ENCODE measurements around the gene ZFHX3. TPM values are rescaled to one million over a fixed set of nuclear protein-coding genes. Genes with fewer than 3 reads are reported as not detected.

The ZFHX3 gene
- total RNA-seq, 2 experiments from 2014 or later, result 0.15 to 0.32 TPM

DNA sequence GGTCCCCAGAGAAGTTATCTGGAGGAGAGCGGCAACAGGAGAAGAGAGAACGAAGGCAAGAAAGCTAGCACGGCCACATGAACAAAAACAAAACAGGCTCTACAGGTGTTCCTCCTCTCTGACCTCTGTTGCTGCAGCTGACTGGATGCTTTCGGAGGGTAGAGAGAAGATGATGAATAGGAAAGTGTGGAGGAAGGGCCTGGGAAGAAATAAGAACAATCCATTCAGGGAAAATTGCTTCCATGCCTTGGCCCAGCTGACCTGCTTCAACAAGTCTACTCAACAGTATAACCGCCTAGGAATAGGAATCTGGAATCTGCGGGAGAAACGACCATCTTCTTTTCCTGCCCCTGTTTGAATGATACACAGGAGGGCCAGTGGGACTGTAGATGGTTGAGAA is 258.5 kb downstream of the ZFHX3 start:
- ChIA-PET POLR2A (no interaction called here), CTCF (no interaction called here)

DNA sequence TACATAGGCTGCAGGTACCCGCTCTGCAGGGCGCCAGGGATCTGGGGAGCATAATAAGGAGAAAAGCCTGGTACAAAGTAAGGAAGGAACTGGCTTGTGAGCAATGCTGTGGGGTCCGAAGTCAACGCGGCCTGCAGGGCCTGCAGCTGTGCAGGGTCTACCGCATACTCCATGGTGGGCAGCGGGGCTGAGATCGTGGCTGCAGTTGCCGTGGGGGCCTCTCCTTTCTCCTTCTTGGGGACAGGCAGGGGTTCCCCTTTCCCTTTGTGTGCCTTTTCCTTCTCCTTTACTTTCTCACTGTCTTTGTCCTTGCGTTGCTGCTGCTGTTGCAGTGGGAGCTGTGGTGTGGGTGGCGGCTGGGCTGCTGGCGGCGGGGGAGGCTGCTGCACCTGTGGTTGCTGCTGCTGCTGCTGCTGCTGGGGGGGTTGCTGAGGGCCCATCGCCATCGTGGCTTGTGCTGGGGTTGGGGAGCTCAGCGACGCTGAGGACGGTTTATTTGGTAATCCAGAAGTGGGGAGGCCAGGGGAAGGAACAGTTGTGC is 259.6 kb downstream of the ZFHX3 start:
- ChIA-PET POLR2A (no interaction called here), CTCF (no interaction called here)

DNA sequence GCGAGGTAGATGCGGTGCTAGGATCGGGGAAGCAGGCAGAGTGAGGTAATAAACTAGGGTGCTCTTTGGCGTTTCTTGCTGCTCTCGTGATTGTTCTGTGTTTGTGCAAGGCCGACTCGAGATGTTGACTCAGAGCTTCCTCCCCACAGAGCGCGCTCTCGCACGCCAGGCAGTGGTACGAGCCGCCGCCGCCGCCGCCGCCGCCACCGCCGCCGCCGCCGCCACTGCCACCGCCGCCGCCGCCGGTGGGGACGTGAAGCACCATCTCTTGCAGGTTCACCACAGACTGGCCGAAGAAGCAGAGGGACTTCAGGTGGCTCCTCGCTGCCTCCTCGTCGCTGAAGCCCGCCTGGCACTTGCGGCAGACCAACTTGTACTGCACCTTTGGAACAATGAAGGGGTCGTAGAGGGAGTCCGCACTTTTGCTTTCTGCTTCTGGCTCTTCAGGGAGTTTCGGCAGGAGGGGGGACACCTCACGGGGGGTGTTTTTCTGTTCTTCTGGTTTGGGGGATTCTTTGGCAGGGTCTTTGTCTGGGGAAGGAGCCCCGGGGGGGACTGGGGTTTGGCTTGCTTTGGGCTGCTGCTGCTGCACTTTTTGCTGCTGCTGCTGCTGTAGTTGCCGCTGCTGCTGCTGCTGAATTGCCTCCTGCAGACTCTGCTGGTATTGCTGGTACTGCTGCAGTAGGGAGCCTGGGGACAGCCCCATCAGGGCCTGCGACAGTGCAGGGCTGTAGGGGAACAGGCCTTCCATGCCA is 260.2 kb downstream of the ZFHX3 start:
- POLR2A ChIA-PET, result no interaction called here
- CTCF ChIA-PET, result interaction anchor here (0.7 kb wide), 1 partner anchor 8 kb away, joined by 3 read pairs; no protein-coding TSS in a partner anchor

DNA sequence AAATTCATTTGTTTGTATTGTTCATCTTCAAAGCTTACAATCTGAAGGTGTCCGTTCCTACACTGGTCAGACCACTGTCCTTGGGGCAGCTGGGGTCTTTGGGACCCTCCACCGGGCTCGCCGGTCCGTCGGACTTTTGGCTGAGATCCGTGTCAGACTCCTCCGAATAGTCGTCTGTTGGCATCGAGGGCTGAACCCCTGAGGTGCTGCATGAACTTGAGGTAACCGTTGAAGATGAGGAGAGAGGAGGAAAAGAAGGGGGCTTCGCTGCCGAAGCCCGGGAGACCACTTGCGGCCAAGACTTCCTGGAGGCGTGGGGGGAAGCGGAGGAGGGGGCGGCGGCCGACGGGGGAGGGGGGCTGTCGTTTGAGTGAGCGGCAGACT is 260.8 kb downstream of the ZFHX3 start:
- POLR2A ChIA-PET, result no interaction called here
- CTCF ChIA-PET, result interaction anchor here (0.7 kb wide), 1 partner anchor 8 kb away, joined by 3 read pairs; no protein-coding TSS in a partner anchor

DNA sequence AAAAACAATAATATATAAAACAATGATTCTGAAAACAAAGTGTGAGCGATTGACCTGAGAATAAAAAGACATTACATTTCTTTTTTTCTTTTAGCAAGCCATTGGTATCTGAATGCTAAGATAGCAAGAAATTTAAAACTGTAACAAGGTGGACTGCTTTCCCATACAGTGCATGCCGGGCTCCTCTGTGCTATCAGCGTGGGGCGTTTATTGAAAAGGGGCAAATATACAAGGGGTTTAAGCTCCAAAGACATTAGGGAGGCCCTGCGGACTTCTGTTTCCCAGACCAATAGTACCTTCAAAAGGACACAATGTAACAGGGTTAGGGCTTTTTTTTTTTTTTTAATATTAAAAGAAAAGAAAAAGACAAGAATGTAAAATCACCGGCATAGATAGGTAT is 261.3 kb downstream of the ZFHX3 start:
- POLR2A ChIA-PET, result no interaction called here
- CTCF ChIA-PET, result interaction anchor here (0.7 to 0.8 kb wide), 3 partner anchors 9 to 178 kb away, joined by 3 to 5 read pairs (median 3); no protein-coding TSS in a partner anchor

DNA sequence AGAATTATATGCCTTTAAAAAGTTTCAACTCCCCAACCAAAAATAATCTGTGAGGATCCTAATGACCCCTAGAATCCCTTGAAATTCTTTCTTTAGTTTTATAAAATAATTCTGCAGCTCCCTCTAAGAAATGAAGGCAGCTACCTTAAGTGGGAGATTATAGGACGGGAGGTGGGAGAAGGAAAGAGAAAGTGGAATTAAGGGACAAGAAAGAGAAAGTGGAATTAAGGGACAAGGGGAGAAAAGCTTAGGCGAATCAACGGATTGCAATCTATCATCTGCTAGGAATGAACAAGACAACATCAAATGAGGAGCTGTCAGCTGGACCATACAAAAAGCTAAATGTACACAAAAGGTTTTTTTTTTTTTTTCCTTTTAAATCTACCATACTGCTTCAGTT is 262.0 kb downstream of the ZFHX3 start:
- ChIA-PET POLR2A (interaction anchor here (0.6 kb wide), 1 partner anchor 122 kb away, joined by 4 read pairs; no protein-coding TSS in a partner anchor), CTCF (interaction anchor here (0.7 to 0.8 kb wide), 2 partner anchors 44 to 178 kb away, joined by 3 to 5 read pairs; no protein-coding TSS in a partner anchor)

DNA sequence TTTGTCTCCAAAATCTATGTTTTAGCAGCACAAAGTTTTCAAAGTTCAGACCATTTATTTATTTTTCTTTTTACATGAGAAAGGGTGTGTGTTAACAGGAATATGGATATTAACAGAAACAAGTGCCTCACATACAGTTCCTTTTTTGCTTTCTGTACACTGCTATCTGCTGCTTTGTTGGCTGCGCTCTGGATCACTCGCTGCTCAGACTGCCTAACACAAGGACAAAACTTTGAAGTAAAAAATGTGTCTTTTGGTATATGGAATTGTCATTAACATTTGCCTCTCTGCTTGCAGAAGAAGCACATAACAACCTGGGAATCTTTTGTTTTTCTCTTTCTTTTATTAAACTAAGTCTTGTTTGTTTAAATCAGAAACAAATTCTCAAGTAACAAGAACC is 262.8 kb downstream of the ZFHX3 start:
- CTCF ChIA-PET, result no interaction called here
- POLR2A ChIA-PET, result no interaction called here

DNA sequence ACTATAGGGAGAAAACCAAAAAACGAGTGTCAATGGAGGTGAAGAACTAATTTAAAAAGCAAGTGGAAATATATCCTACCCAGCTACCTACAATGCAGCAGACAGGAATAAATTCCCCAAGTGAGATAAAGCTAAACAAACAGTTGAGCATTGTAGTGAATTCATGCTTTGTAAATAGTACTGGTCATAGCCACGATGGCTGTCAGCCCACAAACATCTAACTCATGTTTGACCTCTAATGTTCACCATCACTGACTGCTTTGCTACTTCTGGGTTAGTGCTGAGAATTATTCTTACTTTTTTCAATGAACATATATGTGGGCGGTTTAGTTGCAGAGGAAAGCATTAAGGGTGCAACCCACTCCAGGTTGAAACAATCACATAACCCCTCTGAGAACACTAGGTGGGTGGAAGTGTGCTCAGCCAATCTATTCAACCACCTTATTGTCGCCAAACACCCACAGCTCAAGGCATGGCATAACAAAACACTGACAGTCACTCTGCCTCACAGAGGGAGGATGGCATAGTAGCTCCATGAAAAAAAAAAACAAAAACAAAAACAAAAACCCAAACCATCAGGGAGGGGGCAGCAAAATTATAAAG is 264.1 kb downstream of the ZFHX3 start:
- ChIA-PET CTCF (interaction anchor here (1.0 kb wide), 1 partner anchor 659 kb away, joined by 3 read pairs; no protein-coding TSS in a partner anchor), POLR2A (no interaction called here)

DNA sequence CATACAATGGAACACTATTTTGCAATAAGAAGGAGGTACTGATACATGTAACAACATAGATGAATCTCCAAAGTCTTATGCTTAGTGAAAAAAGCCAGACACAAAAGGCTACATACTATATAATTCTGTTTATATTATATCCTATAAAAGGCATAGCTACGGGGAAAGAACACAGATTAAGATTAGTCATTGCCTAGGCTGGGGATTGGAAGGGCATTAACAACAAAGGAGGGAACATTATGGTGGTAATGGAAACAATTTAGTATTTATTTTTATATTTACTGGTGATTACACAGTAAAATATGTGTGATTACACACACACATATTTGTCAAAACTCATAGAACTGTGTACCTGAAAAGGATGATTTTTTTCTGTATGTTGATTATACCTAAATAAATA is 278.1 kb downstream of the ZFHX3 start:
- CTCF ChIA-PET, result no interaction called here

DNA sequence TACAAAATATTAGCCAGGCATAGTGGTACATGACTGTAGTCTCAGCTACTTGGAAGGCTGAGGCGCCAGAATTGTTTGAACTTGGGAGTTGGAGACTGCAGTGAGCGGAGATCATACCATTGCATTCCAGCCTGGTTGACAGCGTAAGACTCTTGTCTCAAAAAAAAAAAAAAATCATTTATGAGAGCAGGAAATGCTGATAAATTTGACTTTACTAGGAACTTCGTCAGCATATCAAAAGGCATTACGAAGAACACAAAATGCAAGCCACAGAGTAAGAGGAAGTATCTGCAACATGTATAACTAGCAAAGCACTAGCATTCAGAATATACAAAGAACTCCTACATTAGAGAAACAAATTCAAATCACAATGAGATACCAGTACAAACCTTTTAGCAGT is 279.3 kb downstream of the ZFHX3 start:
- ChIA-PET POLR2A (no interaction called here), CTCF (no interaction called here)

More for the DNA sequence above, 278.1 kb downstream of the ZFHX3 start:
- POLR2A ChIA-PET, result no interaction called here

DNA sequence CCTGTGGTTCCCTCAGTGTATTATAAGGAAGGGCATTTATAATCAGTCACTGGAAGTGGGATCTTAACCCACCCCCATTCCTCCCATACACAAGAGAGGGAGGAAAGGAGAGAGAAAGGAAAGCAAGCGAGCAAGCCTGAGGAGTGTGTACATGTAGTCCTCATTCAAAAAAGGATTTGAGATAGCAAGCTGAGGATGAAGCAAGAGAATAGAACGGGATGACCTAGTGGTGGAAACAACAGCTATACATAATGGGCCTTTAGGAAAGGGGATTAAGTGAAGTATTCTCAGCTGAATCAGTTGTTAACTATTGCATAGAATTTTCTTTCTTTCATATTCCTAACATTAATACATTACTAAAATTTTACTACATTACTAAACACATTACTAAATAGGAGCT is 281.4 kb downstream of the ZFHX3 start:
- POLR2A ChIA-PET, result no interaction called here
- CTCF ChIA-PET, result no interaction called here

DNA sequence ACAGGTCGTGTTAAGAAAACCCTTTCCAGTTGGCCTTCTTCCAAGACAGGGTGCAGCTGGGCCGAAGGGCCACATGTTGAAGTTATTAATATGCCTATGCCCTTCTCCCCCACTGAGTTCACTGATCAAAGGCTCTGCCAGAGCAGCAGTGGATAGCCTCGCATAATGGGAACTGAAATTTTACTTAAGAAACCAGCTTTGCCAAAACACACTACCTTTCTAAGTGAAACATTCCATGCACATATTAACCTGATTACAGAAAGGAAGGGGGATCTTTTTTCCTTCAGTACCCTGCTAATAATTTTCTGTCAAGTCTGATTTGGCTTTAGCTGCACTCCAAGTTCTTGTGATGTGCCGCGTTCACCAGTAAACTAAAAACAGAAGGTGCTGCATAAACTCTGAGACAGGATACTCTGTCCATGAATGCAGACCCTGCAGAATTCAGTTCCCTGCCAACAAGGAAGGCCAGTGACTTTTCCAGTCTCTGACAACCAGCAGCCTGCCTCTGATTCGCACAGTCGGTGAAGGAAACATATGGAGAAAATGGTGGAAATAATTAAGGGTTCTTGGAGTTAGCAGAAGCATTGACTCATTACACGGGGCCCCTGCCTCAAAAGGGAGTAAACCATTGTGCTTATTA is 283.8 kb downstream of the ZFHX3 start:
- POLR2A ChIA-PET, result no interaction called here
- CTCF ChIA-PET, result no interaction called here

DNA sequence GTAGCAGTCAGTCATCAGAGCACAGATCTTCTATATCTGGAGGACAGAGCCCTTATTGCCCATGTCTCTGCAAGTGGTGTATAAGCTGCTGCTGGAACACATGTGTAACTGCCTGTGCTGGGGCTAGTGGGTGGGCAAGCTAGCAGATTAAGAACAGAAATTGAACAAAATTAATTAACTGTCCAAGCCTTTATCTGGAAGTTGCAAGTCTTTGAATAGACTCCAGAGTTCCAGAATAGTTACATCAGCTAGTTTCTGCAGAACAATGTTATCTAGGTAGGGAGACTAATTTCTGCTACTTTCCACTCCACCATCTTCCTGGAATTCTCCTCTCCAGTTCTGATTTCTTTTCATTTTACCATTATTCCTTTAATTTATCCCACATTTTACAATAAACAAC is 287.3 kb downstream of the ZFHX3 start:
- CTCF ChIA-PET, result no interaction called here
- POLR2A ChIA-PET, result no interaction called here

DNA sequence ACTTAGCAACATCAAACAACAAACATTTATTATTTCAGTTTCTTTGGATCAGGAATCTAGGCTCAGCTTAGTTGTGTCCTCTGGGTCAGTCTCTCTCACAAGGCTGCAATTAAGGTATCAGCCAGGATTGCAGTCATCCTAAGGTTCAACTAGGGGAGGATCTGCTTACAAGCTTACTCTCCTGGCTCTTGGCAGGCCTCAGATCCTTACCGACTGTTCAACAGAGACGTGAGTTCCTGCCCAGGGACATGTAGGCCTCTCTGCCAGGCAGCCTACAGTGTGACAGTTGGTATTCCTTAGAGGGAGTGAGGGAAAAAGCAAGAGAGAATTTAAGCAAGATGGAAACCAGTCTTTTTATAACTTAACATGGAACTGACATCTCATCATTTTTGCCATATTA is 294.0 kb downstream of the ZFHX3 start:
- CTCF ChIA-PET, result no interaction called here
- POLR2A ChIA-PET, result no interaction called here

DNA sequence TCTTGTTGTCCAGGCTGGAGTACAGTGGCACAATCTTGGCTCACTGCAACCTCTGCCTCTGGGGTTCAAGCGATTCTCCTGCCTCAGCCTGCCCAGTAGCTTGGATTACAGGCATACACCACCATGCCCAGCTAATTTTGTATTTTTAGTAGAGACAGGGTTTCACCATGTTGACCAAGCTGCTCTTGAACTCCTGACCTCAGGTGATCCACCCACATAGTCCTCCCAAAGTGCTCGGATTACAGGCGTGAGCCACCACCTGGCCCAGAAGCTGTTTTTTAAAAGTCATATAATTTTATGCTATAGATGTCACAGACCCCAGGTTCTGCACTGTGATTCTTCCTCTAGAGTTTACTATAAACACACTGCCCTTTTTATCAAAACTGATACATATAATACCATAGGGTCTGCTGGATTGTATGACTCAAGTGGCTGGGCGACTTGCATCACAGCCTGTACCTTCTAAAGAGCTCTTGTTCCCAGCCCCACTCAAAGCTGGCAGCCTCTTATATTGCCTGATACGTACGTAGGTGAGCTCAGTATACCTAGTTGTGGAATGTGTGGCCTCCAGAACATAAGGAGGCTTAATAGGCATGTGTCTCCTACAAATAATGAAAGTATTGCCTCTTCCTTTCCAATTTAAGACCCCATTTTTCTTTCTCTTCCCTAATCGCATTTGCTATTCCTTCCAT is 295.8 kb downstream of the ZFHX3 start:
- POLR2A ChIA-PET, result no interaction called here
- CTCF ChIA-PET, result no interaction called here

DNA sequence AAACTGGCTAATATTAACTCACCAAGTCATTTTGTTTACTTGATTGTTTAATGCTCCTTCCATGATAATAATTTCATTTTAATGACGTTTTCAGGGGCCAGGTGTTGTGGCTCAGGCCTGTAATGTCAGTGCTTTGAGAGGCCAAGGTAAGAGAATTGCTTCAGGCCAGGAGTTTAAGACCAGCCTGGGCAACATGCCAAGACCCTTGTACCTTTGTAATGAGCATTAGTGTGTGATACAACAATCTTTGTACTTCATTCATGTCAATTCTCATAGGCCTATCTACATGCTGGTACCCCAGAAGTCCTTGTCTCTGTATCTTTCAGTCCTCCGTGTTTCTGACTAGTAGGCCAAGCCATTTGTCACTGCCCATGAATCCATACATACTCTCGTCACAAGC is 296.9 kb downstream of the ZFHX3 start:
- ChIA-PET CTCF (no interaction called here), POLR2A (no interaction called here)

DNA sequence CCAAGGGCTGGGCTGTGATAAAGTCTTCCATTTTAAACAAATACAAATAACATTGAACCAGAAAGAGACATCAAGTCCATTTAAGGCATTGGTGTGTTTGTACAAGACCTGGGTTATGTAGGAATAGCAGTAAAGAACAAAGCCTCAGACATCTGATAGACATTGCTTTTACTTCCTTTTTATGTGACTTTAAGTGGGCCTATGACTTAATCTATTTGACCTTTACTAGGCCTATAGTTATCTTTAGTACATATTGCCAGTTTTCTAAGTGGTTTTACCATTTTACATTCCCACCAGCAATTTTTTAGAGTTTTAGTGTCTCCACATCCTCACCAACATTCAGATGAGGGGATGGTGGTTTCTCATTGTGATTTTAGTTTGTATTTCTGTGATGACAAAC is 298.8 kb downstream of the ZFHX3 start:
- CTCF ChIA-PET, result no interaction called here
- POLR2A ChIA-PET, result no interaction called here

DNA sequence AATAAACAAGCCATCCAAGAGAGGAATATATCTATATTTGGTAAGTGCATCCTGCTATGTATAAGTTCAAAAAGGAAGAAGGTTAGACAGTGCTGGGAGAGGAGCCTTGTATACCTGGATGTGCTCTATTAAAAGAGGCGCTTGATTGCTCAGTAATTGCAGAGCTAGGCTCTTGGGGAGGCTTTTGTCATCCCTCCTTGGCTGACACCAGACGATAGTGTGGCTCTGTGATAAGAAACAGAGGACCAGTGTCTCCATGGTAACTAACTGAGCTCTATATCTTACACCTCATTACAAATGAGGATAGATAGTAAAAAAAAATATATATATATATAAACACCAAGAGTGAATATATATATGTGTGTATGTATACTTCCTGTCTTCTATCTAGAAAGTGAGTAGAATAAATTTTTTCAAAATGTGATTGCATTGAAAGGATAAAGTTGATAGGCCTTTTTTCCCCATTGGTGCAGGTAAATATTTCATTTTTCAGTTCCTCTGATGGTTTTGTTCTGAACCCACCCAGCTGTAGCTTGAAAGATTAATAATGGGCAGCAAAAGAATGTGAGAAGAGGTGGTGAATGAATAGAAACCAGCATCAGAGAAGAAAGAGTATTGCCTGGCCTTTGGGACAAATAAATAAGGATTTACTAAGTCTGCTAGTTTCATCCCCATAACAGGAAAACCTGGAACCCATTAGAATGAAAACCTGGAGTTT is 303.7 kb downstream of the ZFHX3 start:
- POLR2A ChIA-PET, result no interaction called here
- CTCF ChIA-PET, result no interaction called here

DNA sequence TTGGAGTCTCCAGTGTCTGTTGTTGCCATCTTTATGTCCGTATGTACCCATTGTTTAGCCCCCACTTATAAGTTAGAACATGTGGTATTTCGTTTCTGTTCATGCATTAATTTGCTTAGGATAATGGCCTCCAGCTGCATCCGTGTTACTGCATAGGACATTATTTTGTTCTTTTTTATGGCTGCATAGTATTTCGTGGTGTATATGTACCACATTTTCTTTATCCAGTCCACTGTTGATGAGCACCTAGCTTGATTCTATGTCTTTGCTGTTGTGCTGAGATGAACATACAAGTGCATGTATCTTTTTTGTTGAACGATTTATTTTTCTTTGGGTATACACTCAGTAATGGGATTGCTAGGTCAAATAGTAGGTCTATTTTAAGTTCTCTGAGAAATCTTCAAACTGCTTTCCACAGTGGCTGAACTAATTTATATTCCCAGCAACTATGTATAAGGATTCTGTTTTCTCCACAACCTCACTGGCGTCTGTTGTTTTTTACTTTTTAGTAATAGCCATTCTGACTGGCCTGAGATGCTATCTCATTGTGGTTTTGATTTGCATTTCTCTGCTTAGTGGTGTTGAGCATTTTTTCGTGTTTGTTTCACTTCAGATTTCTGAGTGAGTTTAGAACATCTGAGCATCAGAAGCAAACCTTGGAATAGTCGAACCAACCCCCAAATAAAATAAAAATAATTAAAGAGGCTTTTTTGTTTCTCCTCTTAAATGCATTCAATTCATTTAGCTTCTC is 304.7 kb downstream of the ZFHX3 start:
- ChIA-PET POLR2A (no interaction called here), CTCF (no interaction called here)
